IMR-90 (cell line): ENCODE data around the gene PPARGC1A. TPM values are rescaled to one million over a fixed set of nuclear protein-coding genes. Genes with fewer than 3 reads are reported as not detected.

Experiments
- ATAC-seq: fragments of 200-7000 bp; cut with Tn5 transposase; 2 replicates; pipeline ENCODE4 v1.9.1; 2020; ENCODE audit warnings: low read depth, mild to moderate bottlenecking, moderate library complexity
- BruUV-seq: library from RNA; stranded (reverse); fragments of 400-500 nt; replicated peaks from 2 replicates; lab custom pipeline; 2021; lab: Mats Ljungman, UMichigan
- CTCF ChIA-PET: fragments of 300-600 bp; formaldehyde crosslinking; extraction: SDS; loops from one replicate; lab custom pipeline; 2021; ENCODE audit warnings: antibody characterized with exemption; lab: Yijun Ruan, JAX
- POLR2A ChIA-PET: fragments of 300-600 bp; sonication (Branson Sonifier 250); formaldehyde crosslinking; loops from one replicate; lab custom pipeline; 2022; ENCODE audit warnings: antibody characterized with exemption; ENCODE audit not compliant: unreplicated experiment; lab: Charles Lee
- DNase-seq: peaks from one replicate; pipeline ENCODE4 v3.0.0; 2013
- H2AFZ ChIP-seq: replicated peaks from 2 replicates; pipeline ENCODE3; 2013; ENCODE audit warnings: low read length, mild to moderate bottlenecking; ENCODE audit not compliant: poor library complexity
- H2AK5ac ChIP-seq: 2 replicates; pipeline ENCODE4 v1.6.1; 2013; ENCODE audit warnings: low read depth, low read length, inconsistent platforms
- H2AK9ac ChIP-seq: replicated peaks from 2 replicates; pipeline ENCODE3; 2013; ENCODE audit warnings: mild to moderate bottlenecking, low read depth, low read length, moderate library complexity; ENCODE audit not compliant: poor library complexity
- H2BK120ac ChIP-seq: 2 replicates; pipeline ENCODE4 v1.6.1; 2013; ENCODE audit warnings: low read depth, low read length, inconsistent platforms
- H2BK15ac ChIP-seq: 3 replicates; pipeline ENCODE4 v1.6.1; 2013; ENCODE audit warnings: low read depth, low read length, inconsistent platforms
- H2BK20ac ChIP-seq: 2 replicates; pipeline ENCODE4 v1.6.1; 2013; ENCODE audit warnings: low read depth, mild to moderate bottlenecking, inconsistent platforms, low read length, moderate library complexity
- H2BK5ac ChIP-seq: 2 replicates; pipeline ENCODE4 v1.6.1; 2013; ENCODE audit warnings: mild to moderate bottlenecking, low read depth, low read length, inconsistent platforms; ENCODE audit not compliant: poor library complexity, severe bottlenecking
- H3K14ac ChIP-seq: replicated peaks from 2 replicates; pipeline ENCODE4 v1.6.1; 2013; ENCODE audit warnings: low read depth, low read length, inconsistent platforms
- H3K18ac ChIP-seq: 2 replicates; pipeline ENCODE4 v1.6.1; 2013; ENCODE audit warnings: low read depth, low read length, control low read depth
- H3K23ac ChIP-seq: 2 replicates; pipeline ENCODE4 v1.6.1; 2013; ENCODE audit warnings: low read depth, low read length, inconsistent platforms
- H3K27ac ChIP-seq: 2 replicates; pipeline ENCODE4 v1.5.1; 2013; ENCODE audit warnings: mild to moderate bottlenecking, control low read depth, low read length; ENCODE audit not compliant: insufficient read depth
- H3K27me3 ChIP-seq: 2 replicates; pipeline ENCODE4 v1.6.1; 2013; ENCODE audit warnings: low read length; ENCODE audit not compliant: control insufficient read depth, insufficient read depth
- H3K36me3 ChIP-seq: 2 replicates; pipeline ENCODE4 v1.6.1; 2013; ENCODE audit warnings: low read length, mixed read lengths; ENCODE audit not compliant: control insufficient read depth, insufficient read depth
- H3K4ac ChIP-seq: 2 replicates; pipeline ENCODE4 v1.6.1; 2013; ENCODE audit warnings: low read depth, low read length, inconsistent platforms
- H3K4me1 ChIP-seq: 2 replicates; pipeline ENCODE4 v1.6.1; 2013; ENCODE audit warnings: low read length, mixed read lengths; ENCODE audit not compliant: control insufficient read depth, insufficient read depth
- H3K4me2 ChIP-seq: 2 replicates; pipeline ENCODE4 v1.6.1; 2013; ENCODE audit warnings: low read depth, mild to moderate bottlenecking, control low read depth, low read length, moderate library complexity
- H3K4me3 ChIP-seq: 2 replicates; pipeline ENCODE4 v1.5.1; 2013; ENCODE audit warnings: low read depth, mild to moderate bottlenecking, control low read depth, low read length, moderate library complexity; ENCODE audit not compliant: insufficient read depth
- H3K56ac ChIP-seq: 2 replicates; pipeline ENCODE4 v1.6.1; 2013; ENCODE audit warnings: low read length, inconsistent platforms; ENCODE audit not compliant: insufficient read depth; ENCODE audit errors: extremely low read depth
- H3K79me1 ChIP-seq, 2 experiments: 2 replicates each; pipeline ENCODE4 v1.6.1; 2013; ENCODE audit warnings: low read length in 2 of 2, inconsistent platforms in 1 of 2, low read depth in 1 of 2
- H3K9ac ChIP-seq: 2 replicates; pipeline ENCODE4 v1.6.1; 2013; ENCODE audit warnings: low read depth, low read length, control low read depth
- H3K9me1 ChIP-seq: 2 replicates; pipeline ENCODE4 v1.6.1; 2013; ENCODE audit warnings: low read length, inconsistent platforms; ENCODE audit not compliant: insufficient read depth
- H3K9me3 ChIP-seq: 2 replicates; pipeline ENCODE4 v1.6.1; 2013; ENCODE audit warnings: low read length; ENCODE audit not compliant: control insufficient read depth, insufficient read depth
- H4K20me1 ChIP-seq: 2 replicates; pipeline ENCODE4 v1.6.1; 2013; ENCODE audit warnings: low read length, inconsistent platforms; ENCODE audit not compliant: insufficient read depth
- H4K5ac ChIP-seq: 2 replicates; pipeline ENCODE4 v1.6.1; 2013; ENCODE audit warnings: mild to moderate bottlenecking, low read depth, low read length, control low read depth
- H4K8ac ChIP-seq, 2 experiments: 2 replicates each; pipeline ENCODE4 v1.6.1; 2013; ENCODE audit warnings: low read depth in 2 of 2, low read length in 2 of 2, control low read depth in 1 of 2, inconsistent platforms in 1 of 2
- H4K91ac ChIP-seq: 2 replicates; pipeline ENCODE4 v1.6.1; 2013; ENCODE audit warnings: low read depth, low read length, inconsistent platforms; ENCODE audit not compliant: insufficient read depth
- BHLHE40 ChIP-seq: fragments of 150-350 bp; IDR thresholded peaks from 2 replicates; pipeline ENCODE4 v1.6.1; 2016; ENCODE audit warnings: mild to moderate bottlenecking, low read depth, low read length
- CHD1 ChIP-seq: IDR thresholded peaks from 2 replicates; pipeline ENCODE4 v1.6.1; 2012; ENCODE audit warnings: low read depth, low read length, improper control_type of control experiment
- CTCF ChIP-seq: conservative IDR thresholded peaks from 2 replicates; pipeline ENCODE4 v1.5.1; 2012; ENCODE audit warnings: mild to moderate bottlenecking, low read depth, low read length, improper control_type of control experiment
- MAFK ChIP-seq: IDR thresholded peaks from 2 replicates; pipeline ENCODE4 v1.6.1; 2012; ENCODE audit warnings: low read depth, low read length, improper control_type of control experiment
- MAZ ChIP-seq: IDR thresholded peaks from 2 replicates; pipeline ENCODE4 v1.6.1; 2012; ENCODE audit warnings: low read depth, mild to moderate bottlenecking, low read length, improper control_type of control experiment, moderate library complexity, borderline replicate concordance
- MXI1 ChIP-seq: IDR thresholded peaks from 2 replicates; pipeline ENCODE4 v1.6.1; 2012; ENCODE audit warnings: low read depth, mild to moderate bottlenecking, low read length, moderate library complexity, borderline replicate concordance
- POLR2A ChIP-seq: IDR thresholded peaks from 2 replicates; pipeline ENCODE4 v1.6.1; 2012; ENCODE audit warnings: mild to moderate bottlenecking, low read depth, low read length
- RAD21 ChIP-seq: IDR thresholded peaks from 2 replicates; pipeline ENCODE4 v1.6.1; 2012; ENCODE audit warnings: low read length, improper control_type of control experiment
- RFX5 ChIP-seq: IDR thresholded peaks from 2 replicates; pipeline ENCODE4 v1.8.0; 2012; ENCODE audit warnings: low read depth, mild to moderate bottlenecking, low read length, moderate library complexity
- SMC3 ChIP-seq: fragments of 150-350 bp; IDR thresholded peaks from 2 replicates; pipeline ENCODE4 v1.6.1; 2016; ENCODE audit warnings: low read depth, mild to moderate bottlenecking, antibody characterized with exemption, low read length, moderate library complexity
- WGBS, 2 experiments: methylation state at CpG; one replicate each; pipeline versions ENCODE4 v1.1.5 to v1.1.7; 2013; ENCODE audit warnings: missing lambda C conversion rate in 2 of 2; ENCODE audit not compliant: insufficient read length in 1 of 2; ENCODE audit errors: extremely low coverage in 2 of 2; 5-methylcytosine and 5-hydroxymethylcytosine counted together
- dilution Hi-C: fragments of 300-500 bp; cut with HindIII; formaldehyde crosslinking; loops from one replicate; pipeline ENCODE4 v1.14.3; 2018; ENCODE audit warnings: low sequenced_read_pairs; ENCODE audit not compliant: unreplicated experiment
- in situ Hi-C: fragments of 300-500 bp; cut with MboI; formaldehyde crosslinking; loops from 3 replicates; pipeline ENCODE4 v1.14.3; 2019; ENCODE audit warnings: low sequenced_read_pairs, inconsistent platforms, mixed read lengths
- intact Hi-C: fragments of 100-400 bp; cut with micrococcal nuclease; formaldehyde crosslinking; loops from 2 replicates; pipeline ENCODE4 v1.10.0; 2022
- polyA plus RNA-seq, 3 experiments: library from polyadenylated mRNA; depleted of rRNA; stranded (reverse); fragments of >200 nt; gene quantifications; 2 replicates each; pipeline ENCODE4 v1.2.3, GENCODE V29; 2012; ENCODE audit warnings: low replicate concordance in 1 of 3
- total RNA-seq: library from RNA; depleted of rRNA; stranded (reverse); fragments of >200 nt; gene quantifications from 2 replicates; pipeline ENCODE4 v1.2.3, GENCODE V29; 2012

Gene PPARGC1A
- total and polyA plus RNA-seq, 2 of the 4 experiments (the other 2 are of a cell fraction): under 0.01 to 0.03 TPM

GRCh38 chr4:23857367-23857959 is 32.4 kb downstream of the PPARGC1A start:
- intact Hi-C loops: loop anchor here (1.0 kb wide), 1 partner anchor 562 kb away; no protein-coding TSS in a partner anchor
- Histone ChIP-seq H2AK9ac (no peak overlapping the region), H3K9me3 (no peaks in the 10 kb centered on the region)

More at GRCh38 chr4:23857367-23857959, 32.4 kb downstream of the PPARGC1A start:
- H3K4me3 ChIP-seq: no peak overlapping the region
- peak overlapping the region; percentile 71; the same call in 1 of the 2 replicates for H3K14ac ChIP-seq
- peaks cover 5% of the 10 kb centered on the region for H3K9me1 ChIP-seq
- peak overlapping the region; percentile 4; the same call in 1 of the 2 replicates for H2AK5ac ChIP-seq
- WGBS, 2 experiments: no CpG with 5 or more reads among the region's 4 CpGs
- no peak overlapping the region for H2BK20ac ChIP-seq
- no peaks in the 10 kb centered on the region for H4K20me1 ChIP-seq
- H3K27ac ChIP-seq: no peak overlapping the region
- ATAC-seq (peak; percentile 59), DNase-seq (peak; percentile 47)
- in situ Hi-C loops: no loop called here
- no peak overlapping the region for H2BK5ac ChIP-seq
- H3K27me3 ChIP-seq: no peaks in the 10 kb centered on the region; the same call in 1 of the 2 replicates
- H2BK15ac ChIP-seq: 0 out of 3 replicates have a peak overlapping the region, but pooled peaks have one; percentile 77
- H3K23ac ChIP-seq: no peak overlapping the region
- no TSS peak for BruUV-seq
- no peak overlapping the region for H3K4me2 ChIP-seq
- H4K91ac ChIP-seq: no peak overlapping the region
- H3K36me3 ChIP-seq: no peaks in the 10 kb centered on the region
- no peak overlapping the region for H3K18ac ChIP-seq
- H3K4ac ChIP-seq: no peak overlapping the region
- CTCF ChIA-PET: interaction anchor here (1.0 to 1.8 kb wide), 4 partner anchors 9 to 562 kb away, joined by 3 to 9 read pairs (median 4); no protein-coding TSS in a partner anchor
- H4K5ac ChIP-seq: no peak overlapping the region
- no peak overlapping the region; a peak in 1 of 4 replicates for H4K8ac ChIP-seq
- H3K4me1 ChIP-seq: peaks cover 7% of the 10 kb centered on the region
- no peak overlapping the region for H3K56ac ChIP-seq
- POLR2A ChIA-PET: interaction anchor here (0.6 kb wide), 1 partner anchor 67 kb away, joined by 3 read pairs; no protein-coding TSS in a partner anchor
- no peak for TF ChIP-seq MAZ
- peak; percentile 44 for TF ChIP-seq RAD21
- TF ChIP-seq CHD1: no peak
- TF ChIP-seq MAFK: no peak
- no peak for TF ChIP-seq POLR2A
- peak; percentile 42 for TF ChIP-seq CTCF
- no peak for TF ChIP-seq SMC3
- no peak for TF ChIP-seq RFX5
- no peak for TF ChIP-seq BHLHE40
- TF ChIP-seq MXI1: no peak
- H2BK120ac ChIP-seq: peak overlapping the region; percentile 21; the same call in 1 of the 2 replicates
- dilution Hi-C loops: no loop called here
- no peak overlapping the region for H3K9ac ChIP-seq
- no peaks in the 10 kb centered on the region for H3K79me1 ChIP-seq
- H2AFZ ChIP-seq: no peak overlapping the region
